ENCODE measurements around the gene MSL1. TPM values are rescaled to one million over a fixed set of nuclear protein-coding genes. Genes with fewer than 3 reads are reported as not detected.

The MSL1 gene
- total and polyA plus RNA-seq, 8 donors = 84.1 to 203 (median 184) TPM

DNA sequence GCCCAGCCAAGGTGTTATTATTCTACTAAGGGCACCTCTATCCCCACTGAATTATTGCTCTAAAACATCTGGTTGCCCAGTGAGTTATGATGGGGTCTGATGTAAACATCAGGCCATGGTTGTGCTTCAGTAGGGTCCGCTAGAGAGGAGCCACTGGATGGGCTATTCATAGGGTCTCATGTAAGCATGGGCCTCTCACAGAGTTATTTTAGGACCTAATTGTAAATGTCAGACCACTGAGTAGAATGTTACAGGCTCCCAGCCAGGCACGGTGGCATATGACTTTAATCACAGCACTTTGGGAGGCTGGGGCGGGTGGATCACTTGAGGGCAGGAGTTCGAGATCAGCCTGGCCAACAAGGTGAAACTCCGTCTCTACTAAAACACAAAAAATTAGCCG lies 60.8 kb downstream of the MSL1 start:
- H3K27me3 ChIP-seq = peaks cover 0 to 11% of the 10 kb centered on the region in 2 donors
- no peak overlapping the region for H3K4me3 ChIP-seq
- H3K36me3 ChIP-seq = peaks cover 0 to 8% of the 10 kb centered on the region in 2 donors
- ATAC-seq = no peak
- TF ChIP-seq, protein P1, sequence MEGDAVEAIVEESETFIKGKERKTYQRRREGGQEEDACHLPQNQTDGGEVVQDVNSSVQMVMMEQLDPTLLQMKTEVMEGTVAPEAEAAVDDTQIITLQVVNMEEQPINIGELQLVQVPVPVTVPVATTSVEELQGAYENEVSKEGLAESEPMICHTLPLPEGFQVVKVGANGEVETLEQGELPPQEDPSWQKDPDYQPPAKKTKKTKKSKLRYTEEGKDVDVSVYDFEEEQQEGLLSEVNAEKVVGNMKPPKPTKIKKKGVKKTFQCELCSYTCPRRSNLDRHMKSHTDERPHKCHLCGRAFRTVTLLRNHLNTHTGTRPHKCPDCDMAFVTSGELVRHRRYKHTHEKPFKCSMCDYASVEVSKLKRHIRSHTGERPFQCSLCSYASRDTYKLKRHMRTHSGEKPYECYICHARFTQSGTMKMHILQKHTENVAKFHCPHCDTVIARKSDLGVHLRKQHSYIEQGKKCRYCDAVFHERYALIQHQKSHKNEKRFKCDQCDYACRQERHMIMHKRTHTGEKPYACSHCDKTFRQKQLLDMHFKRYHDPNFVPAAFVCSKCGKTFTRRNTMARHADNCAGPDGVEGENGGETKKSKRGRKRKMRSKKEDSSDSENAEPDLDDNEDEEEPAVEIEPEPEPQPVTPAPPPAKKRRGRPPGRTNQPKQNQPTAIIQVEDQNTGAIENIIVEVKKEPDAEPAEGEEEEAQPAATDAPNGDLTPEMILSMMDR (IDR thresholded peaks at IDR 0.05) = no peak
- intact Hi-C loops (cut with DNase I) = no loop called here
- peaks cover 7 to 9% of the 10 kb centered on the region in 2 donors for H3K4me1 ChIP-seq
- DNase-seq = no peak
- no peak overlapping the region for H3K27ac ChIP-seq
- no peaks in the 10 kb centered on the region for H3K9me3 ChIP-seq

Small RNA genes lying within 50 kb of the gene (microRNA-seq; reads per million reads assigned to microRNA genes)
- gene MIR6866 = 1.0 to 1.1 reads per million in 2 donors

Other genes starting within 250 kb of the MSL1 start
- gene GSDMB, start 203.3 kb upstream of the MSL1 start, total RNA-seq = 10 to 100 TPM in 1 of 2 donors, 1 to 10 TPM in 1; 9.2 to 16.7 TPM
- 10 to 100 TPM; 15.9 to 36.4 (median 28.4) TPM for gene GSDMB, start 203.3 kb upstream of the MSL1 start, polyA plus RNA-seq (ENCODE audit: insufficient read length in 6 of 6)
- 100 to 1,000 TPM in 1 of 2 donors, 10 to 100 TPM in 1; 47.6 to 107 TPM for gene ORMDL3, start 194.4 kb upstream of the MSL1 start, total RNA-seq
- gene ORMDL3, start 194.4 kb upstream of the MSL1 start, polyA plus RNA-seq (ENCODE audit: insufficient read length in 6 of 6) = 10 to 100 TPM; 74.3 to 91.3 (median 82.7) TPM
- not detected for gene LRRC3C, start 194.2 kb upstream of the MSL1 start, total RNA-seq
- not detected for gene LRRC3C, start 194.2 kb upstream of the MSL1 start, polyA plus RNA-seq (ENCODE audit: insufficient read length in 6 of 6)
- gene GSDMA, start 159.0 kb upstream of the MSL1 start, total RNA-seq = under 1 TPM in 1 of 2 donors, not detected in 1; 0.76 TPM
- 1 to 10 TPM in 1 of 6 donors, under 1 TPM in 5; 0.57 to 1.3 (median 0.88) TPM for gene GSDMA, start 159.0 kb upstream of the MSL1 start, polyA plus RNA-seq (ENCODE audit: insufficient read length in 6 of 6)
- 100 to 1,000 TPM in 1 of 2 donors, 10 to 100 TPM in 1; 72.8 to 117 TPM for gene PSMD3, start 141.2 kb upstream of the MSL1 start, total RNA-seq
- 100 to 1,000 TPM in 2 of 6 donors, 10 to 100 TPM in 4; 91.1 to 108 (median 96.8) TPM for gene PSMD3, start 141.2 kb upstream of the MSL1 start, polyA plus RNA-seq (ENCODE audit: insufficient read length in 6 of 6)
- gene CSF3, start 106.5 kb upstream of the MSL1 start, total RNA-seq = 1 to 10 TPM in 1 of 2 donors, under 1 TPM in 1; 0.61 to 1.7 TPM
- not detected for gene CSF3, start 106.5 kb upstream of the MSL1 start, polyA plus RNA-seq (ENCODE audit: insufficient read length in 6 of 6)
- gene MED24, start 67.6 kb upstream of the MSL1 start, total RNA-seq = 10 to 100 TPM; 72.0 to 75.2 TPM
- 100 to 1,000 TPM in 5 of 6 donors, 10 to 100 TPM in 1; 95.0 to 144 (median 114) TPM for gene MED24, start 67.6 kb upstream of the MSL1 start, polyA plus RNA-seq (ENCODE audit: insufficient read length in 6 of 6)
- gene THRA, start 59.0 kb upstream of the MSL1 start, total RNA-seq = 10 to 100 TPM; 37.9 to 45.2 TPM
- gene THRA, start 59.0 kb upstream of the MSL1 start, polyA plus RNA-seq (ENCODE audit: insufficient read length in 6 of 6) = 10 to 100 TPM; 69.3 to 80.7 (median 75.3) TPM
- 10 to 100 TPM in 1 of 2 donors, 1 to 10 TPM in 1; 6.5 to 11.4 TPM for gene NR1D1, start 21.4 kb upstream of the MSL1 start, total RNA-seq
- gene NR1D1, start 21.4 kb upstream of the MSL1 start, polyA plus RNA-seq (ENCODE audit: insufficient read length in 6 of 6) = 1 to 10 TPM; 3.0 to 4.9 (median 3.9) TPM
- gene CASC3, start 18.6 kb downstream of the MSL1 start, total RNA-seq = 10 to 100 TPM; 63.4 to 98.8 TPM
- gene CASC3, start 18.6 kb downstream of the MSL1 start, polyA plus RNA-seq (ENCODE audit: insufficient read length in 6 of 6) = 100 to 1,000 TPM; 110 to 136 (median 129) TPM
- 10 to 100 TPM in 1 of 2 donors, 1 to 10 TPM in 1; 7.4 to 13.1 TPM for gene RAPGEFL1, start 55.5 kb downstream of the MSL1 start, total RNA-seq
- 10 to 100 TPM in 1 of 6 donors, 1 to 10 TPM in 5; 6.3 to 10.3 (median 7.5) TPM for gene RAPGEFL1, start 55.5 kb downstream of the MSL1 start, polyA plus RNA-seq (ENCODE audit: insufficient read length in 6 of 6)
- gene WIPF2, start 97.3 kb downstream of the MSL1 start, total RNA-seq = 10 to 100 TPM; 35.5 to 35.8 TPM
- 10 to 100 TPM; 29.0 to 34.4 (median 30.8) TPM for gene WIPF2, start 97.3 kb downstream of the MSL1 start, polyA plus RNA-seq (ENCODE audit: insufficient read length in 6 of 6)
- gene CDC6, start 165.9 kb downstream of the MSL1 start, total RNA-seq = 10 to 100 TPM; 12.8 to 24.1 TPM
- gene CDC6, start 165.9 kb downstream of the MSL1 start, polyA plus RNA-seq (ENCODE audit: insufficient read length in 6 of 6) = 10 to 100 TPM; 15.6 to 25.9 (median 20.3) TPM
- 10 to 100 TPM; 54.7 to 62.6 TPM for gene RARA, start 187.2 kb downstream of the MSL1 start, total RNA-seq
- gene RARA, start 187.2 kb downstream of the MSL1 start, polyA plus RNA-seq (ENCODE audit: insufficient read length in 6 of 6) = 10 to 100 TPM; 45.5 to 58.6 (median 52.4) TPM
- 1 to 10 TPM; 3.0 to 3.6 TPM for gene GJD3, start 242.8 kb downstream of the MSL1 start, total RNA-seq
- under 1 TPM in 1 of 6 donors, not detected in 5; 0.18 TPM for gene GJD3, start 242.8 kb downstream of the MSL1 start, polyA plus RNA-seq (ENCODE audit: insufficient read length in 6 of 6)